Mucosa of descending colon (tissue), 3 donors: Measurements from ENCODE around the gene WDR53. TPM values are rescaled to one million over a fixed set of nuclear protein-coding genes. Genes with fewer than 3 reads are reported as not detected.
A peak's percentile ranks its signal among the peaks of the same experiment; 100 is the strongest.

Source experiments
- ATAC-seq: fragments of 200-7000 bp; cut with Tn5 transposase; one replicate; pipeline ENCODE4 v1.9.1; 2020; ENCODE audit warnings: mild to moderate bottlenecking, moderate library complexity
- DNase-seq, 3 donors: peaks; one replicate each; pipeline ENCODE4 v3.0.0-alpha.2; 2020
- H3K36me3 ChIP-seq: fragments of 200-600 bp; one replicate; pipeline ENCODE4 v1.8.0; 2021; ENCODE audit warnings: low read depth, mild to moderate bottlenecking
- H3K4me1 ChIP-seq: fragments of 200-600 bp; one replicate; pipeline ENCODE4 v1.8.0; 2021; ENCODE audit warnings: low read depth, mild to moderate bottlenecking
- H3K4me3 ChIP-seq: fragments of 200-600 bp; one replicate; pipeline ENCODE4 v1.8.0; 2021; ENCODE audit warnings: mild to moderate bottlenecking
- H3K9me3 ChIP-seq: fragments of 200-600 bp; one replicate; pipeline ENCODE4 v1.8.0; 2021; ENCODE audit warnings: mild to moderate bottlenecking
- intact Hi-C, 2 donors: fragments of 100-400 bp; cut with DNase I in 1 of 2; cut with micrococcal nuclease in 1 of 2; formaldehyde crosslinking; loops; one replicate each; pipeline versions ENCODE4 v1.11.0 to v1.11.1; 2022; cut with DNase I, micrococcal nuclease
- total RNA-seq, 3 donors: library from RNA; stranded (reverse); fragmentation: NEBNext Ultra II Directional in 2 of 3; extraction: Animal tissue kit (Norgen Biotek cat#: 25700) in 2 of 3; gene quantifications; one replicate each; pipeline versions ENCODE4 v1.2.1 to v1.2.4, GENCODE V29; 2021 to 2023
- TF ChIP-seq, protein P1 (sequence below): fragments of 200-600 bp; IDR thresholded peaks from one replicate; pipeline ENCODE4 v1.8.0; 2022; ENCODE audit warnings: antibody characterized with exemption, mild to moderate bottlenecking
- donor health status: DM: no; HTN: no; CAD: no; lungs with moderate emphysema.
- donor health status: DM: no; HTN: no; CAD: no.
- donor health status: DM: no; HTN: yes; CAD: no.

Gene WDR53
- total RNA-seq, 3 donors from 2014 or later = 5.8 to 13.7 (median 7.5) TPM

DNA sequence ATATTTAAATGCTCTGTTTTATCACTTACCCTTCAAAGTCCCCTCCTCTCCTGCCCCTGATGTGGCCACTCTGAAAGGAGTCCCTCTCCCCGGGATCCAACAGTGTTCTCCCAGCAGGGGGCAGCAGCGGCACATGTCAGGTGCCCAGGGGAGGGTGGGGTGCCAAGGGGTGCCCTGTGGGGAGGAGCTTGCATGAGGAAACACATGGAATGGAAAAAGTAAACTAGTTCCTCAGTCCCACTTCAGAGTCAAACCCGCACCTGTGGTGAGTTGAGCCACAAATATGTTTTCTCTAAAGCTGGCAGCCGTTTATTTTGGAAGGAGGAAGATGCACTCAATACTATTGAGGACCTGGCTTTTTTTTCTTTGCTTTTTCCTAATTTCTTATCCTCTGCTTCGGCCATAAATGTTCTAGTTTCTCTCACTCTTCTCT, 41.0 kb upstream of the WDR53 start:
- H3K4me3 ChIP-seq = no peak overlapping the region
- intact Hi-C loops = loop anchor here (5.0 kb wide), 2 partner anchors 73 to 78 kb away; no protein-coding TSS in a partner anchor
- peak; percentile 94 to 96 (median 95) for DNase-seq
- no peaks in the 10 kb centered on the region for H3K36me3 ChIP-seq
- peak; percentile 100 for ATAC-seq
- TF ChIP-seq, protein P1, sequence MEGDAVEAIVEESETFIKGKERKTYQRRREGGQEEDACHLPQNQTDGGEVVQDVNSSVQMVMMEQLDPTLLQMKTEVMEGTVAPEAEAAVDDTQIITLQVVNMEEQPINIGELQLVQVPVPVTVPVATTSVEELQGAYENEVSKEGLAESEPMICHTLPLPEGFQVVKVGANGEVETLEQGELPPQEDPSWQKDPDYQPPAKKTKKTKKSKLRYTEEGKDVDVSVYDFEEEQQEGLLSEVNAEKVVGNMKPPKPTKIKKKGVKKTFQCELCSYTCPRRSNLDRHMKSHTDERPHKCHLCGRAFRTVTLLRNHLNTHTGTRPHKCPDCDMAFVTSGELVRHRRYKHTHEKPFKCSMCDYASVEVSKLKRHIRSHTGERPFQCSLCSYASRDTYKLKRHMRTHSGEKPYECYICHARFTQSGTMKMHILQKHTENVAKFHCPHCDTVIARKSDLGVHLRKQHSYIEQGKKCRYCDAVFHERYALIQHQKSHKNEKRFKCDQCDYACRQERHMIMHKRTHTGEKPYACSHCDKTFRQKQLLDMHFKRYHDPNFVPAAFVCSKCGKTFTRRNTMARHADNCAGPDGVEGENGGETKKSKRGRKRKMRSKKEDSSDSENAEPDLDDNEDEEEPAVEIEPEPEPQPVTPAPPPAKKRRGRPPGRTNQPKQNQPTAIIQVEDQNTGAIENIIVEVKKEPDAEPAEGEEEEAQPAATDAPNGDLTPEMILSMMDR = peak; percentile 60
- no peaks in the 10 kb centered on the region for H3K9me3 ChIP-seq
- peaks cover 8% of the 10 kb centered on the region for H3K4me1 ChIP-seq

DNA sequence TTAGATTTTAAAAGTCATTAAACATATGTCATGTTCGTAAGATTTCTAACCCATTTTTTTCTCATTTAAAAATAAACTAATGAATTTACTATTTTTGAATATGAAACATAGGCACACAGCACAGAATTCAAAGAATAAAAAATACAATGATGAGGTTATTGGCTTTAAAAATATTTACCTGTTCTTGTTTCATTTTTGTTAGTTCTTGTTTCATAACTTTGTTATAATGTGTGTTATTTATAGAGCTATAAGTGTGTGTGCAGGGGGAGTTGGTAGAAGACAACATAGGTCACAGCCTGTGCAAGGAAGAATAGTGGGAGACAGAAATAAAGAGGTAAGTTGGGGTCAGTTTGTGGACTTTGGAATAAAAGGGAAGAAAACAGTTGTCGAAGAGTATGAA, 40.3 kb upstream of the WDR53 start:
- DNase-seq (no peak), ATAC-seq (no peak)
- H3K36me3 ChIP-seq = no peaks in the 10 kb centered on the region
- H3K9me3 ChIP-seq = no peaks in the 10 kb centered on the region
- H3K4me1 ChIP-seq = peaks cover 8% of the 10 kb centered on the region
- H3K4me3 ChIP-seq = no peak overlapping the region
- TF ChIP-seq, protein P1 = no peak
- intact Hi-C loops = loop anchor here (5.0 kb wide), 2 partner anchors 74 to 79 kb away; no protein-coding TSS in a partner anchor

DNA sequence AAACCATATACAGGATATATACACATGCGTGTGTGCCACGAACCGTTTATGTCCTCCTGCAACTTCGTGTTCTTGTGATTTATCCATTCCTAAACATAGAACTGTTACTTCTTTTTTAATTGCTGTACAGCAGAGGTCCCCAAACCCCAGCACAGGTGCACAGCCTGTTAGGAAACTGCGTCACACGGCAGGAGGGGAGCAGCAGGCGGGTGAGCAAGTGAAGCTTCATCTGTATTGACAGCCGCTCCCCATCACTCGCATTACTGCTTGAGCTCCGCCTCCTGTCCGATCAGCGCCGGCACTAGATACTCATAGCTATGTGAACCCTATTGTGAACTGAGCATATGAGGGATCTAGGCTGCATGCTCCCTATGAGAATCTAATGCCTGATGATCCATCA, 36.2 kb upstream of the WDR53 start:
- Histone ChIP-seq H3K4me1 (peaks cover under 1% of the 10 kb centered on the region), H3K9me3 (no peaks in the 10 kb centered on the region), H3K36me3 (no peaks in the 10 kb centered on the region), H3K4me3 (no peak overlapping the region)
- intact Hi-C loops = no loop called here
- TF ChIP-seq, protein P1 = no peak
- DNase-seq = no peak
- ATAC-seq = no peak

DNA sequence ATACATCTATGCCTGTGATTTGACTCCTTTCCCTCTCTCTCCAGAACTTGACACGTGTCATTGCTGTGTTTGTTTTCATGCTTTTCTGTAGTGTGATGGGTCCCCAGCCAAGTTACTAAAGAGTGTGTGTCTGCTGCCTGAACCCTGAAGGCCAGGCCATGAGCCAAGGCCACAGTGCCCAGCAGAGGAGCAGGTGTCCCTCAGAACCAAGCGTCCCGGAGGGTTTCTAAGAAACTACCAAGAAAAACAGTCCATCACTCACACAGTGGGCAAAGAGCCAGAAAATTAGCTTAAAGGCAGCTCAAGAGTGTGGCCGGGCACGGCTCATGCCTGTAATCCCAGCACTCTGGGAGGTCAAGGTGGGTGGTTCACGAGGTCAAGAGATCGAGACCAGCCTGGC, 35.3 kb upstream of the WDR53 start:
- intact Hi-C loops = no loop called here
- Histone ChIP-seq H3K4me1 (no peaks in the 10 kb centered on the region), H3K4me3 (no peak overlapping the region), H3K36me3 (no peaks in the 10 kb centered on the region), H3K9me3 (no peaks in the 10 kb centered on the region)
- DNase-seq = no peak
- no peak for ATAC-seq
- TF ChIP-seq, protein P1 = no peak

DNA sequence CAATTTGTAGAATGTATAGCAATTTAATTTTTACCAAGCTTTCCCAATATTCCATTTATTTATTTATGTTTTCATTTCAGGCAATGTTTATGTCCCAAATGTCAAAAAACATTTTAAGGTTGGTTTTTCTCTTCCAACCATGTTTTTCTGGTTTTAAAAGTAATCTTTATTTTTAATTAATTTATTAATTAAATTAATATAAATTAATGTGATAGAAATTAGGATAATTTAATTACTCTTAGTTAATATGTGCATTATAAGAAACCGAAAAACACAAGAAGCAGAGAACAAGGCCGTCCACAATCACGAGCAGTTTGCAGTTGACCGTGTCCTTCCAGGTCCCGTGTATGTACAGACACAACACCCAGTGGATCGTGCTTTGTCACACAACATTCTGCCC, 34.3 kb upstream of the WDR53 start:
- no peak overlapping the region for H3K4me3 ChIP-seq
- H3K36me3 ChIP-seq = no peaks in the 10 kb centered on the region
- no peak for DNase-seq
- H3K4me1 ChIP-seq = no peaks in the 10 kb centered on the region
- no peaks in the 10 kb centered on the region for H3K9me3 ChIP-seq
- no peak for ATAC-seq
- intact Hi-C loops = no loop called here
- TF ChIP-seq, protein P1 = no peak

DNA sequence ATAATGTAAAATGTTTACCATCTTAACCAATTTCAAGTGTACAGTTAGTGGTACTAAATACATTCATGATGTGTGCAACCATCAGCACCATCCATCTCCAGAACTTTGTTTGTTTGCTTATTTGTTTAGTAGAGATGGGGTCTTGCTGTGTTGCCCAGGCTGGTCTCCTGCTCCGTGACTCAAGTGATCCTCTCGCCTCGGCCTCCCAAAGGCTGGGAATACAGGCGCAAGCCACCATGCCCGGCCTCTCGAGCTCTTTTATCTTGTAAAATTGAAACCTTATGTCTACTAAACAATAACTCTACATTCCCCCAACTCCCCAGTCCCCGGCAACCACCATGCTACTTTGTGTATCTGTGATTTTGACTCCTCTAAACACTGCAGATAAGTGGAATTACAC, 32.0 kb upstream of the WDR53 start:
- Histone ChIP-seq H3K4me3 (no peak overlapping the region), H3K9me3 (no peaks in the 10 kb centered on the region), H3K36me3 (no peaks in the 10 kb centered on the region), H3K4me1 (no peaks in the 10 kb centered on the region)
- intact Hi-C loops = no loop called here
- no peak for DNase-seq
- TF ChIP-seq, protein P1 = no peak
- ATAC-seq = no peak
